Stimulated activated CD8-positive, alpha-beta memory T cell treated with anti-CD3 and anti-CD28 coated beads, Interleukin-12 subunit alpha, Interleukin-12 subunit beta, amount 100 ng/mL, for 1 hour (primary cell): ENCODE measurements around the gene RPS5.
"Not testable (repeated sequence)": the region's sequence is repeated elsewhere in the genome, so short reads cannot be mapped to it uniquely, and the experiment has no call there.

Source experiments
- DNase-seq: peaks from one replicate; pipeline ENCODE4 v3.0.0-alpha.2; 2020; ENCODE audit warnings: low read depth

Gene RPS5

GRCh38 chr19:58406818-58407657 lies 20.0 kb downstream of the RPS5 start:
- no peak for DNase-seq

DNA sequence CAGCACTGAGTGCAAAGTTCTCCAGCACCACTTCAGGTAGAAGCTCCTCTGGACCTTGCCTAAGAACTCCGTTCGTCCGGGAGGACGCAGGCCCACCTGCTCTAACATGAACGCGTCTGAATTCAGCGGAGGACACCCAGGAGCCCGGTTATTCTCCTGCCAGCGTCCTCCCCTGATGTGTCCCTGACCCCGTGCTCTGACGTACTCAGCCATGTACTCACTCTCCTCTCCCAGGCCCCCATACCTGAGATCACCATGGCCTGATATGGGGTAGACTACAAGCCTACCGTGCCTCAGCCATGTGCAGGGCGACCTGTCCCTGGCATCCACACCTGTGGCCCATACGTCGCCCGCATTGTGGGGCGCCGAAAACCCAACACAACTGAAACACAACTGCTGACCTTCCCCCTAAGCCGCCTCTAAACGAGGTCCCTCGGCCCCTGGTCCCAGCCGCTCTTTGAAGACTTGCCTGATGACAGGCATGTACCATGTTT lies 20.6 kb downstream of the RPS5 start:
- no peak for DNase-seq

- DNase-seq: peak; percentile 88
These were observed 21.3 kb downstream of the RPS5 start, which contains the start of gene ZNF584 for GRCh38 chr19:58408152-58409009. ZNF584 (plus strand) TSS chr19:58408649; CDS start chr19:58409148, 499 bp downstream.

DNA sequence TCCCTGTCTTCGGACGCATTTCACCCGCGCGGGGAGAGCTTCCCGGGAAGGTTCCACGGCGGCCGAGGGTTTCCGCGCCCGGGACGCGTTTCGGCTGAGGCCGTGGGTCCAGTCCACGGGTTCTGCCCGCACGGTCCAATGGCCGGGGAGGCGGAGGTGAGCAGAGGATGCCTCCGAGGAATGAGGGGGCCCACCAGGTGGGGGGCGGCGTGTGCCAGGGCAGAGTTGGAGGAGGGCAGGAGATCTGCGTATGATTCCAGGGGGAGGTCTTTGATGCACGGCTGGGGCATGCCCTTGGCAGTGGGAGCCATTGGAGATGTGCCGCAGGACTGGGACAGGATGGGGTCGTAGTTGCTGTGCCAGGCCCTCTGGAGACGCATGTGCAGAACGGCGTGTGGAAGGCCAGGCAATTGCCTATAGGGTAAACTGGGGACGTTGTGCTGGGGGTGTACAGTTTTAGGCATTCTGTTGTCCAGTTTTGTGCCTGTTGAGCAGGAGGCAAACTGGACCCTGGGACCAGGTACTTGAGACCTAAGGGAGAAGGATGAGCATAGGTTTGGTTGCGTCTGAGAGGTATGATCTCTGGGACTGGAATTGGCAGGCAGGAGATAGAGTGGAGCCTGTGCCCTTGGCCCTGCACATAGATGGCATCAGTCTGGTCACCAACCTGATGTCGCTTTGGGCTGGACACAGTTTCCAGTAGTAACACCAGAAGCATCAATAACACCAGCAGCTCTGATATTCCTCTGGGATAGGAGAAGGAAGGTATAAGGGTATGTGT lies 22.1 kb downstream of the RPS5 start:
- DNase-seq: no peak

- no peak for DNase-seq
These were observed 29.5 kb downstream of the RPS5 start for GRCh38 chr19:58416604-58417003.

GRCh38 chr19:58417071-58417470 lies 30.0 kb downstream of the RPS5 start:
- DNase-seq: no peak

- no peak for DNase-seq
These were observed 41.5 kb downstream of the RPS5 start for GRCh38 chr19:58428617-58429016.

- DNase-seq: no peak
These were observed 42.7 kb downstream of the RPS5 start for GRCh38 chr19:58429745-58430144.

DNA sequence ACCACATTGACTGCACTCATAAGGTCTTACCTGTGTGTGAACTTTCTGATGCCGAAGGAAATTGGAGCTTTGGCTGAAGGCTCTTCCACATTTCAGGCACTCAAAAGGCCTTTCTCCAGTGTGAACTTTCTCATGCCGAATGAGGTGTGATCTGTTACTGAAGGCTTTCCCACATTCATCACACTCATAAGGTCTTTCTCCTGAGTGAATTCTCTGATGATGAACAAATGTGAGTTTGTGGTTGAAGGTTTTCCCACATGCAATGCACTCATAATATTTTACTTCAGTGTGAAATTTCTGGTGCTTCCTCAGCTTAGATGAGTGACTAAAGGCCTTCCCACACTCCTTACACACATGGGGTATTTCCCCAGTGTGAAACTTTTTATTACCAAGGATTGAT lies 47.1 kb downstream of the RPS5 start:
- no peak for DNase-seq

DNA sequence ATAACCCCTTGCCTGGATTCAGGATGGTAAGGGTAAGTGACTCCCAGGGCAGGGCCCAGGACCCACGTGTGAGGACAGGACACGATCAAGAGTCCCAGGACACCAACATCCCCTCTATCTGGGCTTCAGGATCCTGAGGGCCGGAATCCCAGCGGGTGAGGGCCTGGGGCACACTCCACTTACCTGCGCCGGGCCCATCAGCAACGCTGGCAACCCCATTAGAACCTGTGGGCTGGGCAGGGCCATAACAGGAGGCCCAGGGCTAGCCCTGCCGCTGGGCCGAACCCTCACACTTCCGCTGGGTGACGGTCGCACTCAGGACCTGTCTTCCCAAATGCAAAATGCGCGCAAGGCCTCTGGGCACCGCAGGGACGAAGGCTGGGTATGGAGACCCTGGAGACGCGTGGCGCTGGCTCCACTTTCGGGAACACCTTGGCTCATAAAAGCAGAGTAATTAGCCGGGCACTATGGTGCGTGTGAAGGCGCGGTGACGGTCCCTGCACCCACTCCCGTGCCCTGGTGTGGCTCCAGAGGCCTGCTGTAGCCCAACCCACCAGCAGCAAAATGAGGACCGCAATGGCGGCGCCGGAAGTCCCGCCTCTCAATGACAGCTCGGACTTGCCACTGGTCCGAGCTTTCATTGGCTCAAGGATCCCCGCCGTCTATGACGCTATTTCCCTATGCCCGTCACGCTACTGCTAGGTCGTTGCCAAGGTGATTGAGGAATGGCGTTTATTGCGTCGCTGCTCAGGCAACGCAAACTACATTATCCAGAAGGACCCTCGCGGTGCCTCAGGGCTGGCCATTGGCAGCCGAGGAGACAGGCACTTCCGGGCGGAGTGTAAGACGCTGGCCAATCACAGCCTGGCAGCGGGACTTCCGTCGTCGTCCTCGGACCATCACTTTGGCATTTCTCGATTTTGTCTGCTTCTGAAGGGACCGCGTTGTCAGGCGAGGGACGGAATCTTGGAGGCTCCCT lies 52.8 kb downstream of the RPS5 start, which contains the start of gene ZNF132:
ZNF132 (minus strand) TSS at position 578 of the 979 bp plus-strand sequence; CDS start at position 246, 332 bp downstream.
- peak; percentile 89 for DNase-seq

GRCh38 chr19:58440556-58440955 lies 53.5 kb downstream of the RPS5 start:
- DNase-seq: no peak

GRCh38 chr19:58442986-58443385 lies 55.9 kb downstream of the RPS5 start:
- DNase-seq: not testable (repeated sequence)
